HG03025 (cell line): ENCODE results near the gene GYPB.
"Not testable (repeated sequence)": the region's sequence is repeated elsewhere in the genome, so short reads cannot be mapped to it uniquely, and the experiment has no call there.

Source experiments
- ATAC-seq: cut with Tn5 transposase; IDR thresholded peaks from one replicate; pipeline ENCODE4 v1.9.1; 2021; ENCODE audit warnings: mild to moderate bottlenecking, moderate library complexity; ENCODE audit not compliant: unreplicated experiment, low FRiP score

The GYPB gene

GRCh38 chr4:144019277-144019676 lies at the start of gene GYPB:
Gene GYPB (minus strand): TSS chr4:144019380. CDS start chr4:144019287, 93 bp downstream.
- ATAC-seq, result not testable (repeated sequence)

GRCh38 chr4:144061556-144061955 lies 42.4 kb upstream of the GYPB start:
- ATAC-seq, result not testable (repeated sequence)

GRCh38 chr4:144060234-144060859 lies 41.2 kb upstream of the GYPB start:
- ATAC-seq, result not testable (repeated sequence)

DNA sequence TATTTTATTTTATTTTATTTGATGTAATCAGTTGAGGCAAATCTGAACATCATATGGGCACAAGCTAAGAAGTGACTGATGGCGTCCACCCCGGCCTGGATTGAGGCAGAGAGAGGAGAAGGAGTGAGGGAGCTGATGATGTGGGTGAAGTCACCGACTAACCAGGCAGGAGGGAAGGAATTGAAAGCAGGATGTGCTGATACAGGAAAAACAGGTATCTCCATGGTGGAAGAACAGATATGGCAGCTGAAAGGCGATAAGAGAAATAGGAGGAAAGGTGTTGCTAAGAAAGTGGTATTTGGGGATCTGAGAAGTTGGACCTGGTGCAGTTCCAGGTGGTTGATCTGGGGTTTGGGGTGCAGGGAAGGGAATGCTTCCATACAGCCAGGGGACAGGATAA lies 37.6 kb upstream of the GYPB start:
- ATAC-seq, result no peak

GRCh38 chr4:144055336-144055735 lies 36.2 kb upstream of the GYPB start:
- ATAC-seq, result not testable (repeated sequence)

GRCh38 chr4:144051494-144051893 lies 32.3 kb upstream of the GYPB start:
- ATAC-seq, result not testable (repeated sequence)

DNA sequence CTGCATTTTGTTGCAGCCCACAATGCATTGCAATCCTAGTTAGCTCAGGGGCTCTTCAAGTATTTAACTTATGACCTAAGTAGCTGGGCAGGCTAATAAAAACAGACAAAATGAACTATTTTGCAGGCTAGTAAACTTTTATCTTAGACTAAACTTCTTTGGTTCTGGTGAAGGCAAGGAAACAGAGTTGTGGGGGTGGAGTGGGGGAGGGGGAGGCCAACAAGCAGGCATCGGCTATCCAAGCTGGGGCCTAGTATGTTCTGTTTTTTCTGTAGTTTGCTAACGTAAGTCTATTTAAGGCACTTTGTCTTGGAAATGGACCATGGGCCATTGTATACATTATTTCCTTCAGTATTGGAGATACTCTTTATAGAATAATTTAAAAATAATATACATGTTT lies 31.5 kb upstream of the GYPB start:
- not testable (repeated sequence) for ATAC-seq

- ATAC-seq, result not testable (repeated sequence)
Measured at GRCh38 chr4:144049495-144050424, 30.6 kb upstream of the GYPB start.

GRCh38 chr4:144044936-144045335 lies 25.8 kb upstream of the GYPB start:
- not testable (repeated sequence) for ATAC-seq

DNA sequence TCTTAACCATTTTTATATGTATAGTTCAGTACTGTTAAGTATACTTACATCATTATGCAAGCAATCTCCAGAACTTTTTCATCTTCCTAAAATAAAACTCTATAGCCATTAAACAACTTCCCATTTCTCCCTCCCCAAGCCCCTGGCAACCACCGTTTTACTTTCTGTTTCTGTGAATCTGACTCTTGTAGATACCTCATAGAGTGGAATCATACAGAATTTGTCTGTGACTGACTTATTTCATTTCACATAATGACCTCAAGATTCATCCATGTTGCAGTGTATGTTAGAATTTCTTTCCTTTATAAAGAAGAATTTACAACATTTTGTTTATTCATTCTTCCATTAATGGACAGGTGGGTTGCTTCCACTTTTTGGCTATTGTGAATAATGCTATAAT lies 13.4 kb upstream of the GYPB start:
- ATAC-seq, result not testable (repeated sequence)

DNA sequence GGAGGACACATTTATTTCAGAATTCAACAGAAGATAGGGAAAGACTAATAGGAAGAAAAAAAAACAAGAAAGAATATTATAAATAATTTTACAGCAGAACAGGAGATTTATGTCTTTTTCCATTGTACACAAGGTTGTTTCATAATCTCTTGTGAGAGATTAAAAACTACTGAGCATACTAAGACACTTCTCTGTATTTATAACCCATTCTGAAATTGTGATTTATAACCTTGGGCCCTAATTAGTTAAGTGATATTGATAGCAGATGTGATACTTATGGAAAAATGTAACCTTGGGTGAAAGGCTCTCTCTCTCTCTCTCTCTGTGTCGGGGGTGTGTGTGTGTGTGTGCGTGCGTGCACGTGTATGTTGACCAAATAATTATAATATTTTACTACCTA lies 12.7 kb upstream of the GYPB start:
- not testable (repeated sequence) for ATAC-seq

DNA sequence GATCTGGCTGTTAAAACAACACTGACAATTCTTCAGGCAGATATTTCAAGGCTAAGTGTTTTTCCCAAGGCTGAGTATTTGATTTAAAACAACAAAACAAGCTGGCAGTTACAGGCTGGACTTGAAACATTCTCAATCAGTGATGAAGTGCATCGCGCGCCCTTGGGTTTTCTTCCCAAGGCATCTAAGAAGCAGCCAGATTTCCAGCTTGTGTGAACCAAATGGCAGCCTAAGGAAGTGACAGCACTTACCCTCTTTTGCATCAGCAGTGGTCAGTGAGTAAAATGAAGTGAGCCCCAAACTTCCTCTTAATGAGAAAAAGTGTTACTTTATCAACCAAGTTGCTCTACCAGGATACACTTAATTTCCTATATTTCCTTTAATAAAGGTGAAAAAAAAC lies 12.2 kb upstream of the GYPB start:
- ATAC-seq, result not testable (repeated sequence)

- ATAC-seq, result not testable (repeated sequence)
Measured at GRCh38 chr4:144030708-144031107, 11.5 kb upstream of the GYPB start.

DNA sequence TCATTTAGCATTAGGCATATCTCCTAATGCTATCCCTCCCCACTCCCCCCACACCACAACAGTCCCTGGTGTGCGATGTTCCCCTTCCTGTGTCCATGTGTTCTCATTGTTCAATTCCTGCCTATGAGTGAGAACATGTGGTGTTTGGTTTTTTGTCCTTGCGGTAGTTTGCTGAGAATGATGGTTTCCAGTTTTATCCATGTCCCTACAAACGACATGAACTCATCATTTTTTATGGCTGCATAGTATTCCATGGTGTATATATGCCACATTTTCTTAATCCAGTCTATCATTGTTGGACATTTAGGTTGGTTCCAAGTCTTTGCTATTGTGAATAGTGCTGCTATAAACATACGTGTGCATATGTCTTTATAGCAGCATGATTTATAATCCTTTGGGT lies 7.5 kb upstream of the GYPB start:
- not testable (repeated sequence) for ATAC-seq

DNA sequence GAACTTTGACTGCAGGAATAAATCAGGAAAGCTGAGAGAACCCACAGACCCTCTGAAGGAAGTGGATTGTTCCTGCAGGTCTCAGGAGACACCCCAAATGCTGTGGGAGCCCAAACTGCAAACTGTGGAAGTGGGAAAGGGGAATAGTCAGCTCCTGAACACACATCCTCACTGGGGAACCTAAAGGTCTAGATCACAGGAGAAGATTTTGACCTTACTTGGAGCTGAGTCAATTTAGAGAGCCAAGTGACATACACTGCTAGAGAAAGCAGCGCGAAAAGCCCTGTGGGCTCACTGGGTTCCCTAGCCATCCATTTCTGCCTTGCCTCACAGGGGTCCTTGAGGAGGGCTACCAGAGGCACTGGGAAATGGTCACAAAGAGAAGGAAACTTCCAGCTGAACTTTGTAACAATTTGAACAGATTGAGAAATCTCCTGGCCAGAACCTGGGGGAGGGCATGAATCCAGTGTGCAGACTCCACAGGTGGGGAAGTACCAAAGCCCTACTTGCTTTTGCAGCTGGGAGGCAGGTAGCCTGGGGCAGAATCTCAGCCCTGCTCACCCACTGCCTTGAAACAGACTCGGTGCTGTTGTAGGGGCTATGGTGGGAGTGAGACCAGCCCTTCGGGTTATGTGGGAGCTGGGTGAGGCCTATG lies 5.3 kb upstream of the GYPB start:
- not testable (repeated sequence) for ATAC-seq

- not testable (repeated sequence) for ATAC-seq
Measured at GRCh38 chr4:144022772-144023400, 3.7 kb upstream of the GYPB start.

GRCh38 chr4:144021336-144021990 lies 2.3 kb upstream of the GYPB start:
- ATAC-seq, result not testable (repeated sequence)

- ATAC-seq, result not testable (repeated sequence)
Measured at GRCh38 chr4:144018223-144019000, 768 bp downstream of the GYPB start.

DNA sequence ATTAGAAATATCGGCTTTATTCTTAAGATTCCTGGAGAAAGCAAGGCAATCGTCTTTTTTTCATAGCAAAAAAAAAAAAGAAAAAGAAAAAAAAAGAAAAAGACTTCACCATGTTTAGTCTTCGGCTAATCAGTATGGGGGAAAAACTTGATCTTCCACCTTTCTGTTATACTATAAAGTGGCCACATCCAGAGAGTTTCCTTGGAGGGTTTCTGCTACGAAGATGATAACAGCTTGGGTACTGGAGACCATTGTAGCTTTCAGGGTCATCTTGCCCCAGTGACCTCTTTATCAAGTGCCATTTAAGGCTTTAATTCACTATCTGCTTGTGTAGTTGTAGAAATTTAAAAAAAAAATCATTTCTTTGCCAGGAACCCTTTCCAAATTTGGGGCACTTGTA lies 1.9 kb downstream of the GYPB start:
- not testable (repeated sequence) for ATAC-seq
